Measurements from ENCODE around the gene TOB2.

The TOB2 gene, protein sequence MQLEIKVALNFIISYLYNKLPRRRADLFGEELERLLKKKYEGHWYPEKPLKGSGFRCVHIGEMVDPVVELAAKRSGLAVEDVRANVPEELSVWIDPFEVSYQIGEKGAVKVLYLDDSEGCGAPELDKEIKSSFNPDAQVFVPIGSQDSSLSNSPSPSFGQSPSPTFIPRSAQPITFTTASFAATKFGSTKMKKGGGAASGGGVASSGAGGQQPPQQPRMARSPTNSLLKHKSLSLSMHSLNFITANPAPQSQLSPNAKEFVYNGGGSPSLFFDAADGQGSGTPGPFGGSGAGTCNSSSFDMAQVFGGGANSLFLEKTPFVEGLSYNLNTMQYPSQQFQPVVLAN

GRCh38 chr22:41446639-41447434 lies at the start of gene TOB2:
Gene TOB2, minus strand, starts transcription at chr22:41446801. Its CDS starts 9,456 bp downstream, at chr22:41437345.
- DNase-seq, result peak; percentile 91

GRCh38 chr22:41491374-41492100 lies 44.9 kb upstream of the TOB2 start:
- no peak for DNase-seq

GRCh38 chr22:41488596-41489385 lies 42.2 kb upstream of the TOB2 start:
- DNase-seq, result no peak

DNA sequence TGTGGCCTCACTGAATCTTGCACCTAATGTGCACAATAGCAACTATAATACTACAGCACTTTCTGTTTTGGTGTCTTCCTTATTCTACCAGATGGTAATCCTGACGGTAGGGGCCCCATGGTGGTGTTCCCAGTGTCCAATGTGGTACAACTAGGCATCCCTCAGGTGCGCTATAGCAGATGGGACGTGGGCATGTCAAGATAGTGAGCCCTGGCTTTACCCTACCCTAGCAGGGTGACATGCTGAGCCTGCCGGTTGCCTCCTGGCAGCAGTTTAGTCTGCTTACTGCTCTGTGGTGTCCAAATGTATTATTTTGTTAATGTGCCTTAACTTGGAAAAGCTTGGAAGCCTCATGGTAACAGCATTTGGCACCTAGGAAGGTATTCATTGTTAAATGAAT lies 41.5 kb upstream of the TOB2 start:
- DNase-seq, result no peak

DNA sequence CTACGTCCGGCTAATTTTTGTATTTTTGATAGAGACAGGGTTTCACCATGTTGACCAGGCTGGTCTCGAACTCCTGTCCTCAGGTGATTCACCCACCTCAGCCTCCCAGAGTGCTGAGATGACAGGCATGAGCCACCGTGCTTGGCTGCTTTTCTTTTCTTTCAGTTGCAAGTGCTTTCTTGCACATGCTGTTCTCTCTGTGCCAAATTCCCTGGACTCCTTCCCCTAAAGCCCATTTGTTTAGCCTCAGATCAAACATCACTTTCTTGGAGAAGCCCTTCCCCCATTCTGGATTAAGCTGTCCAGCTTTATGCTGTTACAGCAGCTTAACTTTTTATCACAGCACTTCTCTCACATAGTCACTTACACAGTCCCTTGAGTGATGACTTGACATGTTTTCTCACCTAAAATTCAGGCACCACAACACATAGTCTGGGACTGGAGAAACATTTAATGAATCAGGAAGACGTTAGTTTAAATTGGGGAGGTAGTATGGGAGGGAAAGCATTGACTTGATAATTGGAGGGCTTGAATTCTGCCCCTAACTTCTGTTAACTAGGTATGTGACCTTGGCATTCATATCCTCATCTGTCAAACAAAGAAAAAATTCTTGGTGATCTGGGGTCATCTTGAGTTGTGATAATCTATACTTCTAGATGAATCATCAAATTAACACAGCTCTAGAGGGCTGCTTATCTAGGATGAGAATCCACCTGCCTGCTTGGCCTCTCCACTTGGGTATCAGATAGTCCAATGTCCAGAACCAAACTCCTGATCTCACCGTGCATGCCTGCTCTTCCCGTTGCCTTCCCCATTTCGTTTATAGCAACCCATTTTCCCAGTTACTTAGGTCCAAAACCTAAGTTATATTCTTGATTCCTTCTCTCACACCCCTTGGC lies 40.7 kb upstream of the TOB2 start:
- DNase-seq, result no peak

GRCh38 chr22:41485033-41485432 lies 38.4 kb upstream of the TOB2 start:
- DNase-seq, result no peak

DNA sequence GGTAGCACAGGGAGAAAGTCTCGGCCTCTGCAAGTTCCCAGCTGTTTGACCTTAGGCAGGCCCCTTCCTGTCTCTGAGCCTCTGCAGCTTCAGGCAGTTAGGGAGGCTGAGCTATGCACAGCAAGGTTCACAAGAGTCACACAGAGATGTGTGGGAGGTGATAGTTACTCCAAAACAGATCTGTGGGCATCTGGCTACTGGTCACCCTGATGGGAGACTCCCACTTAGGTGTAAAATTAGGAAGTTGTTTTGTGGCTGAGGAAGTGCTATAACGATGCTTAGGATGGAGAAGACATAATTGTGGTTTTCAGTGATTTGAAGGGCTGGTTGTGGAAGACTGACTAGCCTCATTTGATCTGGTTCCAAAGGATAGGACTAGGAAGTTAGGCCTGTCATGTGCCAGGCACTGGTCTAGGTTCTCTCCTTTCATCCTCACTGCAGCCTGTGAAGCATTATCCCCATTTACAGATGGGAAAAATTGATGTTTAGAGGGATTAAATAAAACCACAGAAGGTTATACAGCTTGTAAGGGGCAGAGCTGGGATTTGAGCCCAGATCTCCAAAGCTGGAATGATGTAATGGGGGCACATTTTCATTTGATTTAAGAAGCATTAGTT lies 35.8 kb upstream of the TOB2 start:
- no peak for DNase-seq

DNA sequence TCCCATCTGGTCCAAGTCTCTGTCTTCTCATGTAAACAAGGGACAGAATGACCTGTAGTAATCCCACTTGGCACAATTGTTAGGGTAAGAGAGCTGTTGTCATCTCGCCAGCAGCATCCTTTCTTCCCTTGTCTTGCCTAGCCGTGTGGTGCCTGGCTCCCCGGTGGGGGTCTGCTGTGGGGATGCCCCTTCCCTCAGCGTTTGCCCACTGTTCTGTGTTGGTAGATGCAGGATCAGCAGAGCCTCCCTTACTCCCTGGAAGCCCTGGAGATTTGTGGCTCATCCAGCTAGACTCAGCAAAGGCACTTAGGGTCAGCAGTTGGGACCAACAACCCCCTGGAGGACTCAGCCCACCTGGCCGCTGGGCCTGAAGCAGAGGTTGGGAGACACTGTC lies 35.3 kb upstream of the TOB2 start:
- DNase-seq, result no peak

DNA sequence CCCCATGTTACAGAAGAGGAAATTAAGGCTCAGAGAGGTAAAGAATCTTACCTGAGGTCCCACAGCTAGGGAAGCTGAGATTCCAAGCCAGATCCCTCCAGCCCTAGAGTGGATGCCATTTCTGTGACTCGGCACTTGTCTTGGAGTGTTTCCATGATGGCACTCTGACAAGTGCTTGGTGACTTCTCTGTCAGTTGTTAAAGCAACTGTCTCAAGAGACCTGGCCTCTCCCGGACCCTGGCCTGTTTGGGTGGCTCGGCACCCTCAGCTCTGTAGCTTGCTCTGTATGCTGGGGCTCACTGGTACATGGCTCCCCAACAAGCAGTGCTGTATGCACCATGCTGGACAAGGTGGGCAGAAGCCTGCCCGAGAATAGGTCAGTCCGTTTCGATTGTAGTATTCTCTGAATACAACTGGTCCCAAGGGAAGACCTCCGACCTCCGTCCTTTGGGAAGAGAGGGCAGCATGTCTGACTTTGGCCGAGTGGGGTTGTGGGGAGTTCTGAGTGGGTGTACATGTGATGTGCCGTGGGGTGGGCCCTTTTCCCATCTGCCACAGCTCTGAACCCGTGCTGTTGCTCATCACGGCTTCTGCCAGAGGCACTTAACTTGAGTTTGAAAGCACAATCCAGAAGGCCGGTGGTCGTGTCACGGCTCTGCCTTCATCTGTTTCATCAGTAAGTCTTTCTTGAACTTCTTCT lies 34.7 kb upstream of the TOB2 start:
- DNase-seq, result no peak

GRCh38 chr22:41480397-41480735 lies 33.8 kb upstream of the TOB2 start:
- no peak for DNase-seq

GRCh38 chr22:41479671-41480396 lies 33.2 kb upstream of the TOB2 start:
- DNase-seq, result no peak

DNA sequence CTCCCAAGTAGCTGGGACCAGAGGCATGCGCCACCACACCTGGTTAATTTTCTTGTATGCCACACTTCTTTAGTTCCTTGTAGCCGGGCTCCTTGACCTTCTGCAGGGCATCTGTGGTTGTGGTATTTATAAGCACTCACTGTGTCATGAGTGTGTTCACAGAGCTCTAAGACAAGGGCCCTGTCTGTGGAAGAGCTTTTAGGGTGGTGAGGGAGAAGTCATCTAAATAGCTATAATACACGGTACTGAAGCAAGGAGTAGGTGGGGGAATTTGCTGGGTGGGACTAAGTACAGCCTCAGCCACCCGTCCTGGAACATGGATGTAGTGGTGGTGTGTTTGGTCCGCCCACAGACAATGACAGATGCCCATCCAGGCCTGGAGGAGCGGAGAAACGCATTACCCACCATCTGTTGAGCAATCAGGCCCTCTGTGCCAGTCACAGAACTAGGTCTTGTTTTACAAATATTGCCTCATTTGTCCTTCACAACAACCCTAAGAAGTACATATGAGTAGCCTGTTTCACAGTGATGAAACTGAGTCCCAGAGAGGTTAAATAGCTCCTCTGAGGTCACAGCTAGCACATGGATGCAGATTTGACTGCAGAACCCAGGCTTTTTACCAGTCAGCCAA lies 32.4 kb upstream of the TOB2 start:
- DNase-seq, result no peak

DNA sequence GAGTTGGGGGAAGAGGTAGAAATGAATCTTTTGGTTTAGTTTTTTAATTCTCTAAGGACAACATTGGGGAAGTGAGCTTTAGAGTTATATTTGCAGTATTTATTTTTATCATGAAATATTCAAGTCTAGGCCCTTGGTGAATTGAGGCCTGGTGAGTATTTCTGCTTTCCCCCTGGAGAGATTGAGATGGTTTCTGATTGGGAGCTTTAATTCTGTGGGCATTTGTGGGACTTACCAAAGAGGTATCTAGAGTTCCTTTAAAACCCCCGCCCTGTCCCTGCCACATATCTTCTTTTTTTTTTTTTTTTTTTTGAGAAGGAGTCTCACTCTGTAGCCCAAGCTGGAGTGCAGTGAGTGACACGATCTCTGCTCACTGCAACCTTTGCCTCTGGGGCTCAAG lies 31.9 kb upstream of the TOB2 start:
- DNase-seq, result no peak

GRCh38 chr22:41474872-41475451 lies 28.4 kb upstream of the TOB2 start:
- no peak for DNase-seq

- DNase-seq, result no peak
These were observed 25.0 kb upstream of the TOB2 start for GRCh38 chr22:41471568-41471967.

DNA sequence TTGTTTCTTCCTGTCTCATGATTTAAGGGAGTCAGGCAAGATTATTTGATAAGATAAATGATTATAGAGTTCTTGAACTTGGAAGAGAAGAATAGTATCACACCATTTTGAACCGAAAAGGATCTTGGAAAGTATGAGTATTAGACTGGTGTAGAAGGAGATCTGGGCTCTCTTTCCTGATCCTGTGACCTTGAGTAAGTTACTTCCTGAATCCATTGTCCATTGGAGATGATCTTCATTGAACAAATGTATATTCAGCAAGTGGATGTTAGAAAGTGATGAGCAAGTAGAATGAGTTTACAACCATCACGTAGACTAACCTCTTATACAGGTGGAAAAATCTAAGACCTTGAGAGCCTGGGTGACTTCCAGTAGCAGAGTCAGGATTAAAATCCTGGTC lies 24.3 kb upstream of the TOB2 start:
- DNase-seq, result no peak

DNA sequence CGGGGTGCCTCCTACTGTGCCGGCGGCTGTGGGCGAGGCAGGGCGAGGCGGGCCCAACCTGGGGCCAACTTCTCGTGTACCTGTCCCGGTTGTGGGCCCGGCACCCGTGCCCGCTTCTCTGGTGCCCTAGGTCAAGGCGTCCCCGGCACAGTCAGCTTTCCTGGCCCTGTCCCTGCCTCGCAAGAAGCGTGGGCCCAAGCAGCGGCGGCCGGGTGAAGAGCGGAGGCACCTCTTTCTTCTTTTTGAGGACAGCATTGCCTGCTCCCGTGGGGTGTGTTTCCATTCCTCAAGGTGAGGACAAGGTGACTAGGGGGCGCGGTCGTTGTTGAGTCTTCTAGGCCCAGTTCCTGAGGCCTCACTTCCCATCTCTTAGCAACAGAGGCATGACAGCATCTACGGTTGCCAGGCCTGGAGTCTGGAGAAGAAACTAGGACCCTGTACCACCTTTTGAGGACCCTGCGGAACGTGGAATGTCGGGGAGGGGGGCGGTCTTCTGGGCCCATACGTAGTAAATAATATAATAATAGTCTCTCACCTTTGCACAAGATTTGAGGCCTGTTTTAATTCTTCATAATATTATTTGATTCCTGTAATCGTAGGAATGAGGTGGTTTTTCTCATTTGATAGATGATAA lies 22.7 kb upstream of the TOB2 start:
- DNase-seq, result no peak

DNA sequence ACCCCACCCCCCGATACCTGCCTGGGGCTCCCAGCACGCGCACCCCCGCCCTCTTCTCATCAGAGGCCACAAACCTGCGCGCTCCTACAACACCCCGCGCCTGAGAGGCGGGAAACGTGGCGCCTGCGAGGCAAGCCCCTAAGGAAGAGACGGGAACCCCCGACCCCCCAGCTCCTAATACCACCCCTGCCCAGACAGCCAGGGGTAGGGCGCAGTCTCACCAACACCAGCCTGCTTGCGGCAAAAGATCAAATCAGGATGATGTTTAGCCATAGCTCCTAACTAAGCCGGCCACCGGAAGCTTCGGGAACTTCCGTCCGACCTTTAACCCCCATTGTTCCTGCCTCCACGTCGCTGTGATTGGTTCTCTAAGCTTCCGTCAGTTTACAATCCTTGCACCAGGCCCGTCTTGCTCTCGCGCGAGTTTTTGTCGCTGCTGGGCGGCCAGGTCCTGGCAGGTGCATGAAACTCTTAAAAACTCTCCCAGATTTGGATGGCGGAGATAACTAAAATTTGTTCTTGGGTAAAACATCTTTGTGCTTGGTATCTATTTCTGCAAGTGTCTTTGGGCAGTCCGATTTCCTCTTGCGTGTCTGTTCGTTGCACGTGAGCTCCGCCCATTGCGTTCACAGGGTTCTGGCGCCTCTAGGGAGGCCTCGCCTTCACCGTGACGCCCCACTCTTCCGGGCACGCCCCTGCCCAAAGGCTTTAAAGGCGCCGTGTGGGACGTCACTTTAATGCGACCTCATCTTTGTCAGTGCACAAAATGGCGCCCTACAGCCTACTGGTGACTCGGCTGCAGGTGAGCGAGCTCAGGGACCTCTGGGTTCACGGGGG lies 22.0 kb upstream of the TOB2 start, which contains the start of the genes ACO2 and PHF5A:
Gene ACO2 (plus strand): TSS at position 737 of the 837 bp plus-strand sequence. CDS start 30 bp downstream, at position 767.
Gene PHF5A (minus strand): TSS at position 312 of the 837 bp plus-strand sequence. CDS start 39 bp downstream, at position 273.
- peak; percentile 99 for DNase-seq
